Astrocyte of the spinal cord (primary cell): ENCODE data around the gene KLK4.
A peak's percentile ranks its signal among the peaks of the same experiment; 100 is the strongest.

Source experiments
- DNase-seq: peaks from one replicate; pipeline ENCODE4 v3.0.0; 2011; ENCODE audit warnings: low read depth, low spot score
- H3K4me3 ChIP-seq: 2 replicates; pipeline ENCODE4 v1.5.1; 2011; ENCODE audit warnings: low read depth, mild to moderate bottlenecking, low read length, moderate library complexity
- CTCF ChIP-seq: IDR thresholded peaks from 2 replicates; pipeline ENCODE4 v1.5.1; 2012; ENCODE audit warnings: low read depth, mild to moderate bottlenecking, low read length, inconsistent platforms
- in situ Hi-C: cut with HindIII; loops from 2 replicates; pipeline ENCODE4 v1.10.0; 2017; ENCODE audit warnings: low sequenced_read_pairs

The KLK4 gene

GRCh38 chr19:50909240-50910070, 1.7 kb downstream of the KLK4 start:
- in situ Hi-C loops = no loop called here
- no peak for TF ChIP-seq CTCF
- no peak overlapping the region for H3K4me3 ChIP-seq
- DNase-seq = no peak

GRCh38 chr19:50908336-50908735, 2.9 kb downstream of the KLK4 start:
- no peak overlapping the region for H3K4me3 ChIP-seq
- TF ChIP-seq CTCF = no peak
- no peak for DNase-seq
- in situ Hi-C loops = no loop called here

GRCh38 chr19:50906217-50906616, 5.0 kb downstream of the KLK4 start:
- H3K4me3 ChIP-seq = no peak overlapping the region
- in situ Hi-C loops = no loop called here
- DNase-seq = no peak
- TF ChIP-seq CTCF = peak; percentile 22

- no peak for TF ChIP-seq CTCF
- no peak overlapping the region for H3K4me3 ChIP-seq
- in situ Hi-C loops = no loop called here
- no peak for DNase-seq
Measured at GRCh38 chr19:50902640-50903039, 8.6 kb downstream of the KLK4 start.

GRCh38 chr19:50899569-50899968, 11.6 kb downstream of the KLK4 start:
- no peak for DNase-seq
- in situ Hi-C loops = no loop called here
- no peak for TF ChIP-seq CTCF
- H3K4me3 ChIP-seq = no peak overlapping the region

GRCh38 chr19:50898018-50898417, 13.2 kb downstream of the KLK4 start:
- DNase-seq = no peak
- in situ Hi-C loops = no loop called here
- TF ChIP-seq CTCF = no peak

More at GRCh38 chr19:50898018-50898417, 13.2 kb downstream of the KLK4 start:
- no peak overlapping the region for H3K4me3 ChIP-seq
